Activated naive CD4-positive, alpha-beta T cell treated with anti-CD3 and anti-CD28 coated beads for 36 hours (primary cell): ENCODE data around the gene SYNM. TPM values are rescaled to one million over a fixed set of nuclear protein-coding genes. Genes with fewer than 3 reads are reported as not detected.

Experiments
- CTCF ChIA-PET: fragments of 350-600 bp; sonication (Branson Sonifier 250); formaldehyde crosslinking; loops from one replicate; lab custom pipeline; 2021; ENCODE audit warnings: antibody characterized with exemption; lab: Charles Lee
- DNase-seq: peaks from one replicate; pipeline ENCODE4 v3.0.0-alpha.2; 2020
- H3K27ac Mint-ChIP-seq: one replicate; pipeline ENCODE4 v1.8.0; 2021; ENCODE audit warnings: mild to moderate bottlenecking, mixed read lengths
- H3K27me3 Mint-ChIP-seq: one replicate; pipeline ENCODE4 v1.8.0; 2021; ENCODE audit warnings: low read depth, mixed read lengths
- H3K36me3 Mint-ChIP-seq: one replicate; pipeline ENCODE4 v1.8.0; 2021; ENCODE audit warnings: low read depth, mixed read lengths
- H3K4me1 Mint-ChIP-seq: one replicate; pipeline ENCODE4 v1.8.0; 2021; ENCODE audit warnings: low read depth, mixed read lengths
- H3K4me3 Mint-ChIP-seq: one replicate; pipeline ENCODE4 v1.8.0; 2021; ENCODE audit warnings: mild to moderate bottlenecking, moderate library complexity, mixed read lengths
- H3K9me3 Mint-ChIP-seq: one replicate; pipeline ENCODE4 v1.8.0; 2021; ENCODE audit warnings: mixed read lengths
- intact Hi-C: fragments of 100-400 bp; cut with micrococcal nuclease; formaldehyde crosslinking; loops from one replicate; pipeline ENCODE4 v1.15.1; 2023
- total RNA-seq, 2 experiments: library from RNA; stranded (reverse); gene quantifications; one replicate each; pipeline ENCODE4 v1.2.3, GENCODE V29; 2021

The SYNM gene
- total RNA-seq, 2 experiments from 2014 or later = 1.3 to 1.4 TPM

GRCh38 chr15:99130765-99131440 lies 26.0 kb downstream of the SYNM start:
- H3K9me3 Mint-ChIP-seq = no peaks in the 10 kb centered on the region
- H3K4me1 Mint-ChIP-seq = no peaks in the 10 kb centered on the region
- no peaks in the 10 kb centered on the region for H3K27me3 Mint-ChIP-seq
- CTCF ChIA-PET = no interaction called here
- H3K36me3 Mint-ChIP-seq = no peaks in the 10 kb centered on the region
- H3K4me3 Mint-ChIP-seq = no peak overlapping the region
- DNase-seq = no peak
- intact Hi-C loops = no loop called here
- H3K27ac Mint-ChIP-seq = no peak overlapping the region

GRCh38 chr15:99131441-99132023 lies 26.7 kb downstream of the SYNM start:
- Mint-ChIP-seq H3K9me3 (no peaks in the 10 kb centered on the region), H3K36me3 (no peaks in the 10 kb centered on the region), H3K27ac (no peak overlapping the region), H3K4me3 (no peak overlapping the region), H3K27me3 (no peaks in the 10 kb centered on the region), H3K4me1 (no peaks in the 10 kb centered on the region)
- CTCF ChIA-PET = no interaction called here
- no peak for DNase-seq
- intact Hi-C loops = no loop called here

DNA sequence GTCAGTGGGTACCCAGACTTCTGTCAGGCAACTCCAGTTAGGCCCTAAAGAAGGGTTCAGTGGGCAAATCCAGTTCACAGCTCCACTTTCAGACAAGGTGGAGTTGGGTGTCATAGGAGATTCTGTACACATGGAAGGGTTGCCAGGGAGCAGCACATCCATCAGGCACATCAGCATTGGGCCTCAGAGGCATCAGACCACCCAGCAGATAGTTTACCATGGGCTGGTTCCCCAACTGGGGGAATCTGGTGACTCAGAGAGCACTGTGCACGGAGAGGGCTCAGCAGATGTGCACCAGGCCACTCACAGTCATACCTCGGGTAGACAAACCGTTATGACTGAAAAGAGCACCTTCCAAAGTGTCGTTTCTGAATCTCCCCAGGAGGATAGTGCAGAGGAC lies 27.2 kb downstream of the SYNM start:
- H3K9me3 Mint-ChIP-seq = no peaks in the 10 kb centered on the region
- H3K36me3 Mint-ChIP-seq = no peaks in the 10 kb centered on the region
- no peaks in the 10 kb centered on the region for H3K4me1 Mint-ChIP-seq
- no peak for DNase-seq
- no peak overlapping the region for H3K4me3 Mint-ChIP-seq
- H3K27ac Mint-ChIP-seq = no peak overlapping the region
- H3K27me3 Mint-ChIP-seq = no peaks in the 10 kb centered on the region
- CTCF ChIA-PET = no interaction called here
- intact Hi-C loops = no loop called here

DNA sequence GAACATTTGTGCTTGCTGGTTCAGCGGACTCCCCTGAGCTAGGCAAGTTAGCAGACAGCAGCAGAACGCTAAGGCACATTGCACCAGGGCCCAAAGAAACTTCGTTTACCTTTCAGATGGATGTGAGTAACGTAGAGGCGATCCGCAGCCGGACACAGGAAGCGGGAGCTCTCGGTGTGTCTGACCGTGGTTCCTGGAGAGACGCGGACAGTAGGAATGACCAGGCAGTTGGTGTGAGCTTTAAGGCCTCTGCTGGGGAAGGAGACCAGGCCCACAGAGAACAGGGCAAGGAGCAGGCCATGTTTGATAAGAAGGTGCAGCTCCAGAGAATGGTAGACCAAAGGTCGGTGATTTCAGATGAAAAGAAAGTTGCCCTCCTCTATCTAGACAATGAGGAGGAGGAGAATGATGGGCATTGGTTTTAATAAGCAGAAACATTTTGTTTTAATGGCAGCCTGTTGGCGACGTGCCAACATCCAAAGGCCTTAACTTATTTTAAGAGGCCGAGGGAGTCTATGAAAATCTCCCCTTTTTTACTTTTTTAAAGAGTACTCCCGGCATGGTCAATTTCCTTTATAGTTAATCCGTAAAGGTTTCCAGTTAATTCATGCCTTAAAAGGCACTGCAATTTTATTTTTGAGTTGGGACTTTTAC lies 27.9 kb downstream of the SYNM start:
- no peak overlapping the region for H3K4me3 Mint-ChIP-seq
- H3K9me3 Mint-ChIP-seq = no peaks in the 10 kb centered on the region
- CTCF ChIA-PET = no interaction called here
- H3K27ac Mint-ChIP-seq = no peak overlapping the region
- intact Hi-C loops = no loop called here
- H3K4me1 Mint-ChIP-seq = no peaks in the 10 kb centered on the region
- DNase-seq = no peak
- H3K27me3 Mint-ChIP-seq = no peaks in the 10 kb centered on the region
- H3K36me3 Mint-ChIP-seq = no peaks in the 10 kb centered on the region

- Mint-ChIP-seq H3K4me1 (no peaks in the 10 kb centered on the region), H3K36me3 (no peaks in the 10 kb centered on the region), H3K9me3 (no peaks in the 10 kb centered on the region), H3K4me3 (no peak overlapping the region), H3K27me3 (no peaks in the 10 kb centered on the region), H3K27ac (no peak overlapping the region)
- CTCF ChIA-PET = interaction anchor here (0.6 to 1.9 kb wide), 2 partner anchors 29 to 563 kb away, joined by 3 to 6 read pairs; no protein-coding TSS in a partner anchor
- intact Hi-C loops = no loop called here
- no peak for DNase-seq
These were observed 29.5 kb downstream of the SYNM start for GRCh38 chr15:99134317-99134821.

- DNase-seq = peak; percentile 11
- CTCF ChIA-PET = interaction anchor here (0.6 to 1.9 kb wide), 2 partner anchors 30 to 34 kb away, joined by 3 to 6 read pairs; no protein-coding TSS in a partner anchor
- Mint-ChIP-seq H3K9me3 (no peaks in the 10 kb centered on the region), H3K4me1 (no peaks in the 10 kb centered on the region), H3K36me3 (no peaks in the 10 kb centered on the region), H3K4me3 (no peak overlapping the region), H3K27ac (no peak overlapping the region), H3K27me3 (no peaks in the 10 kb centered on the region)
- intact Hi-C loops = no loop called here
These were observed 30.3 kb downstream of the SYNM start for GRCh38 chr15:99135194-99135593.

GRCh38 chr15:99137111-99137546 lies 32.2 kb downstream of the SYNM start:
- no peaks in the 10 kb centered on the region for H3K27me3 Mint-ChIP-seq
- CTCF ChIA-PET = interaction anchor here (0.5 kb wide), 1 partner anchor 614 kb away, joined by 3 read pairs; no protein-coding TSS in a partner anchor
- intact Hi-C loops = no loop called here
- no peak overlapping the region for H3K4me3 Mint-ChIP-seq
- no peaks in the 10 kb centered on the region for H3K4me1 Mint-ChIP-seq
- H3K9me3 Mint-ChIP-seq = no peaks in the 10 kb centered on the region
- H3K27ac Mint-ChIP-seq = no peak overlapping the region
- no peaks in the 10 kb centered on the region for H3K36me3 Mint-ChIP-seq
- DNase-seq = no peak

- Mint-ChIP-seq H3K27me3 (no peaks in the 10 kb centered on the region), H3K36me3 (no peaks in the 10 kb centered on the region), H3K27ac (no peak overlapping the region), H3K4me3 (no peak overlapping the region), H3K9me3 (no peaks in the 10 kb centered on the region), H3K4me1 (no peaks in the 10 kb centered on the region)
- CTCF ChIA-PET = no interaction called here
- DNase-seq = no peak
- intact Hi-C loops = no loop called here
These were observed 33.0 kb downstream of the SYNM start for GRCh38 chr15:99137877-99138276.

- CTCF ChIA-PET = no interaction called here
These were observed 33.7 kb downstream of the SYNM start for GRCh38 chr15:99138491-99138982.

GRCh38 chr15:99139276-99139675 lies 34.4 kb downstream of the SYNM start:
- H3K4me1 Mint-ChIP-seq = no peaks in the 10 kb centered on the region
- no peak overlapping the region for H3K4me3 Mint-ChIP-seq
- intact Hi-C loops = no loop called here
- no peak overlapping the region for H3K27ac Mint-ChIP-seq
- no peak for DNase-seq
- no peaks in the 10 kb centered on the region for H3K27me3 Mint-ChIP-seq
- H3K9me3 Mint-ChIP-seq = no peaks in the 10 kb centered on the region
- no peaks in the 10 kb centered on the region for H3K36me3 Mint-ChIP-seq
- CTCF ChIA-PET = no interaction called here

More at GRCh38 chr15:99138491-99138982, 33.7 kb downstream of the SYNM start:
- no peaks in the 10 kb centered on the region for H3K27me3 Mint-ChIP-seq
- intact Hi-C loops = no loop called here
- no peaks in the 10 kb centered on the region for H3K4me1 Mint-ChIP-seq
- H3K36me3 Mint-ChIP-seq = no peaks in the 10 kb centered on the region
- DNase-seq = no peak
- no peaks in the 10 kb centered on the region for H3K9me3 Mint-ChIP-seq
- no peak overlapping the region for H3K27ac Mint-ChIP-seq
- no peak overlapping the region for H3K4me3 Mint-ChIP-seq

DNA sequence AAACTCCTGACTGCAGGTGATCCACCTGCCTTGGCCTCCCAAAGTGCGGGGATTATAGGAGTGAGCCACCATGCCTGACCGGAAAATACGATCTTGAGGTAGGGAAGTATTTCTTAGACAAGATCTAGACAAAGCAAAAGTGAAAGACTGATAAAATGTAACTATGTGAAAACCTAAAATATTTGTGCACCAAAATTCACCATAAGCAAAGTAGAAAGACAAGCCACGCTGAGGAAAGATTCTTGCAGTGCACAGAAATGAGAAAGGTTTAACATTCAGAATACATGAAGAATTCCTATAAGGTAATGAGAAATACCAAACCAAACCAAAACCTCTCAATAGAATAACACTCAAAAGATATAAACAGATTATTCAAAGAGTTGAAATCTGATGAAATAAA lies 35.7 kb downstream of the SYNM start:
- H3K36me3 Mint-ChIP-seq = no peaks in the 10 kb centered on the region
- no peaks in the 10 kb centered on the region for H3K27me3 Mint-ChIP-seq
- no peak overlapping the region for H3K27ac Mint-ChIP-seq
- no peaks in the 10 kb centered on the region for H3K9me3 Mint-ChIP-seq
- CTCF ChIA-PET = no interaction called here
- H3K4me1 Mint-ChIP-seq = no peaks in the 10 kb centered on the region
- no peak for DNase-seq
- intact Hi-C loops = no loop called here
- no peak overlapping the region for H3K4me3 Mint-ChIP-seq

GRCh38 chr15:99141943-99142342 lies 37.1 kb downstream of the SYNM start:
- H3K36me3 Mint-ChIP-seq = no peaks in the 10 kb centered on the region
- no peaks in the 10 kb centered on the region for H3K4me1 Mint-ChIP-seq
- no peak for DNase-seq
- H3K9me3 Mint-ChIP-seq = no peaks in the 10 kb centered on the region
- no peak overlapping the region for H3K27ac Mint-ChIP-seq
- H3K27me3 Mint-ChIP-seq = no peaks in the 10 kb centered on the region
- CTCF ChIA-PET = interaction anchor here (1.4 kb wide), 1 partner anchor 21 kb away, joined by 5 read pairs; no protein-coding TSS in a partner anchor
- intact Hi-C loops = no loop called here
- no peak overlapping the region for H3K4me3 Mint-ChIP-seq
